ENCODE measurements around the gene MAST1.

MAST1 gene

DNA sequence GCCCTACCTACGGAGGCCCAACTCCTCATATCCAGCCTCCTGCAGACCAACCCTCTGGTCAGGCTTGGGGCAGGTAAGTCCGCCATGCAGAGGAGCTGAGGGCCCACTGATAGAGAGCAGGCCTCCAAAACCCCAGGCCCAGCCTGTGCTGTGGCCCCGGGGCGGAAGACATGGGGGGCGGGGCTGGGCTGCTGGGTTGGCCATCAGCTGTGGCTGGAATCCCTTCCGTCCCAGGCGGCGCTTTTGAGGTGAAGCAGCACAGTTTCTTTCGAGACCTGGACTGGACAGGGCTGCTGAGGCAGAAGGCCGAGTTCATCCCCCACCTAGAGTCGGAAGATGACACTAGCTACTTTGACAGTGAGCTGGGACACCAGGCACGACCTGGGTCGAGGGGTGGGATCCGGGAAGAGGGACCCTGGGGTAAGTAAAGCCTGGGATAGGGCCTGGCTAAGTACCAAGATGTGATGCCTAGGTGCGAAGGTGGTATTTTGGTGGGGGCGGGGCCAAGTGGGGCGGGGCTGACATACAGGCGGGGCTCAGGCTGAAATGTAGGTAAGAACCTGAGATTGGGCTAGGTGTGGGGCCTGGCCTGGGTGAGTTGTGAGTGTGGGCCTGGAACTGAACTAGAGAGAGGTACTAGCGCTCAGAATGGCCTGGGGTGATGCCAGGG is 27.6 kb downstream of the MAST1 start:
- H3K36me3 ChIP-seq (ENCODE audit: insufficient read depth, low read length): peaks cover 5% of the 10 kb centered on the region; the same call in 1 of the 2 replicates

GRCh38 chr19:12866416-12867119 is 28.3 kb downstream of the MAST1 start:
- H3K9ac ChIP-seq (ENCODE audit: low read depth, low read length): no peak overlapping the region
- no peaks in the 10 kb centered on the region for H3K9me3 ChIP-seq (ENCODE audit: insufficient read depth, low read depth, low read length)
- H3K4me3 ChIP-seq (ENCODE audit: low read length): peak overlapping the region; percentile 65; the same call in 1 of the 2 replicates
- peaks cover 7% of the 10 kb centered on the region for H3K4me1 ChIP-seq (ENCODE audit: insufficient read depth, low read length)
- no peak overlapping the region; the same call in 1 of the 2 replicates for H3K27ac ChIP-seq (ENCODE audit: low read depth, low read length)
- H3K27me3 ChIP-seq (ENCODE audit: insufficient read depth, low read length): no peaks in the 10 kb centered on the region
- H3K36me3 ChIP-seq (ENCODE audit: insufficient read depth, low read length): peaks cover 6% of the 10 kb centered on the region; the same call in 1 of the 2 replicates
- 89% methylated on average over 24 of the region's 29 CpGs for WGBS

More for the DNA sequence above, 27.6 kb downstream of the MAST1 start:
- WGBS: 69% methylated on average over 19 of the region's 19 CpGs
- H3K4me1 ChIP-seq (ENCODE audit: insufficient read depth, low read length): peaks cover 7% of the 10 kb centered on the region
- H3K27me3 ChIP-seq (ENCODE audit: insufficient read depth, low read length): no peaks in the 10 kb centered on the region
- no peak overlapping the region for H3K4me3 ChIP-seq (ENCODE audit: low read length)
- H3K27ac ChIP-seq (ENCODE audit: low read depth, low read length): no peak overlapping the region; the same call in 1 of the 2 replicates
- H3K9me3 ChIP-seq (ENCODE audit: insufficient read depth, low read depth, low read length): no peaks in the 10 kb centered on the region
- H3K9ac ChIP-seq (ENCODE audit: low read depth, low read length): no peak overlapping the region

DNA sequence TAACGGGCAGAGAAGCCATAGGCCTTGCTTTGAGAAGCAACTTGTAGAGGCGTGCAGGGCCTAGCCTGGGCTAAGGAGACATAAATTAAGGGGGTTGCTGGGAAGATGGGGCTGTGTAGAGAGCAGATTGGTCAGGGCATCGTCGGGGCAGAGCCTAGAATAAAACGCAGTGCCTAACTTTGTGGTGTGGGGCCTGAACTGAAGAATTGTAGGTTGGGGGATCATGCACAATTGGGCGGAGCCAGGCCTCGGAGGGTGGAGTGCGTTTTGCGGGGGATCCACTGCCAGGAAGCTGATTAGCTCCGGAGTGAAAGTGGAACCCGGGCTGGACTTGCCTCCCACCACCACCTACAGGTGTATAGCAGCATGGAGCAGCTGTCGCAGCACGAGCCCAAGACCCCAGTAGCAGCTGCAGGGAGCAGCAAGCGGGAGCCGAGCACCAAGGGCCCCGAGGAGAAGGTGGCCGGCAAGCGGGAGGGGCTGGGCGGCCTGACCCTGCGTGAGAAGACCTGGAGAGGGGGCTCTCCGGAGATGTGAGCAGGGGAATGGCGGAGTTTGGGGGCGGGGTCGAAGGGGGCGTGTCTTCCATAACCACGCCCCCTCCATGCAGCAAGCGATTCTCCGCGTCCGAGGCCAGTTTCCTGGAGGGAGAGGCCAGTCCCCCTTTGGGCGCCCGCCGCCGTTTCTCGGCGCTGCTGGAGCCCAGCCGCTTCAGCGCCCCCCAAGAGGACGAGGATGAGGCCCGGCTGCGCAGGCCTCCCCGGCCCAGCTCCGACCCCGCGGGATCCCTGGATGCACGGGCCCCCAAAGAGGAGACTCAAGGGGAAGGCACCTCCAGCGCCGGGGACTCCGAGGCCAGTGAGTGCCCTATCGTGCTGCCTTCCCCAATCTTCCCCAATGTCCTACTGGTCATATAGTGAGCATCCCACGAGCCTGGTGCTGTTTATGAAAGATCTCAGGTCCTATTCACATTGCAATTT is 29.1 kb downstream of the MAST1 start:
- no peaks in the 10 kb centered on the region for H3K27me3 ChIP-seq (ENCODE audit: insufficient read depth, low read length)
- WGBS: 10% methylated on average over 51 of the region's 51 CpGs
- H3K9ac ChIP-seq (ENCODE audit: low read depth, low read length): peak overlapping the region; percentile 56
- no peaks in the 10 kb centered on the region for H3K9me3 ChIP-seq (ENCODE audit: insufficient read depth, low read depth, low read length)
- peak overlapping the region; percentile 65 for H3K4me3 ChIP-seq (ENCODE audit: low read length)
- H3K27ac ChIP-seq (ENCODE audit: low read depth, low read length): peak overlapping the region; percentile 52; the same call in 1 of the 2 replicates
- peaks cover 7% of the 10 kb centered on the region for H3K4me1 ChIP-seq (ENCODE audit: insufficient read depth, low read length)
- H3K36me3 ChIP-seq (ENCODE audit: insufficient read depth, low read length): peaks cover 9% of the 10 kb centered on the region; the same call in 1 of the 2 replicates

GRCh38 chr19:12868540-12869112 is 30.3 kb downstream of the MAST1 start:
- Histone ChIP-seq H3K4me3 (ENCODE audit: low read length) (no peak overlapping the region), H3K36me3 (ENCODE audit: insufficient read depth, low read length) (peaks cover 11% of the 10 kb centered on the region; the same call in 1 of the 2 replicates), H3K9ac (ENCODE audit: low read depth, low read length) (no peak overlapping the region), H3K27ac (ENCODE audit: low read depth, low read length) (no peak overlapping the region), H3K9me3 (ENCODE audit: insufficient read depth, low read depth, low read length) (no peaks in the 10 kb centered on the region), H3K4me1 (ENCODE audit: insufficient read depth, low read length) (peaks cover 7% of the 10 kb centered on the region), H3K27me3 (ENCODE audit: insufficient read depth, low read length) (no peaks in the 10 kb centered on the region)
- WGBS: 94% methylated on average over 10 of the region's 10 CpGs

DNA sequence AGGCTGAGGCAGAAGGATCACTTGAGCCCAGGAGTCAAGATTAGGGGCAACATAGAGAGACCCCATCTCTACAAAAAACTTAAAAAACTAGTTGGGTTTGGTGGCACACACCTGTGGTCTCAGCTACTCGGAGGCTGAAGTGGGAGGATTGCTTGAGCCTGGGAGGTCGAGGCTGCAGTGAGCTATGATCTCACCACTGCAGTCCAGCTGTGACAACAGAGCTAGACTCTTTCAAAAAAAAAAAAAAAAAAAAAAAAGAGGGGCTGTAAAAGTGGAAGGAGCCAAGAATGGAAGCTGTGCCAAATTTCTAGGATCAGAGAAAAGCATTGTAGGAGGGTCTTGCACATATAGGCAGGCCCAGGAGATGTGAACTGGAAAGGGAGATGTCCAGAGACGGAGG is 33.4 kb downstream of the MAST1 start:
- Histone ChIP-seq H3K9me3 (ENCODE audit: insufficient read depth, low read depth, low read length) (no peaks in the 10 kb centered on the region), H3K4me3 (ENCODE audit: low read length) (no peak overlapping the region), H3K9ac (ENCODE audit: low read depth, low read length) (no peak overlapping the region), H3K27ac (ENCODE audit: low read depth, low read length) (no peak overlapping the region), H3K27me3 (ENCODE audit: insufficient read depth, low read length) (no peaks in the 10 kb centered on the region), H3K4me1 (ENCODE audit: insufficient read depth, low read length) (peaks cover 4% of the 10 kb centered on the region), H3K36me3 (ENCODE audit: insufficient read depth, low read length) (peaks cover 15% of the 10 kb centered on the region; the same call in 1 of the 2 replicates)
- WGBS: 85% methylated on average over 3 of the region's 3 CpGs

DNA sequence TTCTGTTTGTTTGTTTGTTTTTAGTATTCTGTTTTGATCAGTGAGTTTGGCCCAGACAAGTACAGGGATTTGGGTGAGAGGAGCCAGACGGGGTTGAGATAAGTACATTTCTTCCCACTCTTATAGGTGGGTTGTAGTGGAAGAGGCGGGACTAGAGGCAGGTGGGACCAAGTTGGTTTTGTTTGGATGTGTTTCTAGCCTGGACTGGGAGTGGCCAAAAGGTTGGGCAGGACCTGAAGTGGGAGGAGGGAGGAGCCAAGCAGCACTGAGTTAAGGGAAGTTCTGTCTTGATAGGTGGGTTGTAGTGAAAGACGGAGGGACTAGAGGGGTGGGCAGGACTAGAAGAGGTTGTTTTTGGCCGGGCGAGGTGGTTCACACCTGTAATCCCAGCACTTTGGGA is 33.9 kb downstream of the MAST1 start:
- Histone ChIP-seq H3K9me3 (ENCODE audit: insufficient read depth, low read depth, low read length) (no peaks in the 10 kb centered on the region), H3K27me3 (ENCODE audit: insufficient read depth, low read length) (no peaks in the 10 kb centered on the region), H3K36me3 (ENCODE audit: insufficient read depth, low read length) (peaks cover 15% of the 10 kb centered on the region; the same call in 1 of the 2 replicates), H3K27ac (ENCODE audit: low read depth, low read length) (no peak overlapping the region), H3K4me3 (ENCODE audit: low read length) (no peak overlapping the region), H3K9ac (ENCODE audit: low read depth, low read length) (no peak overlapping the region), H3K4me1 (ENCODE audit: insufficient read depth, low read length) (peaks cover under 1% of the 10 kb centered on the region; the same call in 1 of the 2 replicates)
- WGBS: 91% methylated on average over 5 of the region's 5 CpGs

DNA sequence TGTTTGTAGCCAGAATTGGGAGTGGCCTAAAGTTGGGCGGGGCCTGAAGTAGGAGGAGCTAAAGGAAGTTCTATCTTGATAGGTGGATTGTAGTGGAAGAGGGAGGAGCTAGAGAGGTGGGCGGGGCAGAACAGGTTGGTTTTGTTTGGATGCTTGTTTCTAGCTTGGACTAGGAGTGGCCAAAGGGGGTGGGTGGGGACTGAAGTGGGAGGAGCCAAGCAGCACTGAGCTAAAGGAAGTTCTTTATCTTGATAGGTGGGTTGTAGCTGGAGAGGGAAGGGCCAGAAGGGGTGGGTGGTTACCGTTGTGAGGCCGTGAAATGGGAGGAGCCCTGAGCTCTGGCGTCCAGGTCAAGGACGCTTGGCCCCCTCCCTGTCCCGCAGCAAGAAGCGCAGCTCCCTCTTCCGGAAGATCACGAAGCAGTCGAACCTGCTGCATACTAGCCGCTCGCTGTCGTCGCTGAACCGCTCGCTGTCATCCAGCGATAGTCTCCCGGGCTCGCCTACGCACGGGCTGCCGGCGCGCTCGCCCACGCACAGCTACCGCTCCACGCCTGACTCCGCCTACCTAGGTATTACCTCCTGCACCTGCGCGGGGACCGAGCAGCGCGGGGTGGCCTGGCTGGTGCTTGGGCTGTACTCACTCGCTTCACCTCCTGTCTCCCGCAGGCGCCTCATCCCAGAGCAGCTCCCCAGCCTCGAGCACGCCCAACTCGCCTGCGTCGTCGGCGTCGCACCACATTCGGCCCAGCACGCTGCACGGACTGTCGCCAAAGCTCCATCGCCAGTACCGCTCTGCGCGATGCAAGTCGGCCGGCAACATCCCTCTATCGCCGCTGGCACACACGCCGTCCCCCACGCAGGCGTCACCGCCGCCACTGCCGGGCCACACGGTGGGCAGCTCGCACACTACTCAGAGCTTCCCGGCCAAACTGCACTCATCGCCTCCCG is 34.9 kb downstream of the MAST1 start:
- no peaks in the 10 kb centered on the region for H3K4me1 ChIP-seq (ENCODE audit: insufficient read depth, low read length)
- whole genome bisulfite sequencing: 96% methylated on average over 70 of the region's 70 CpGs
- no peak overlapping the region for H3K4me3 ChIP-seq (ENCODE audit: low read length)

DNA sequence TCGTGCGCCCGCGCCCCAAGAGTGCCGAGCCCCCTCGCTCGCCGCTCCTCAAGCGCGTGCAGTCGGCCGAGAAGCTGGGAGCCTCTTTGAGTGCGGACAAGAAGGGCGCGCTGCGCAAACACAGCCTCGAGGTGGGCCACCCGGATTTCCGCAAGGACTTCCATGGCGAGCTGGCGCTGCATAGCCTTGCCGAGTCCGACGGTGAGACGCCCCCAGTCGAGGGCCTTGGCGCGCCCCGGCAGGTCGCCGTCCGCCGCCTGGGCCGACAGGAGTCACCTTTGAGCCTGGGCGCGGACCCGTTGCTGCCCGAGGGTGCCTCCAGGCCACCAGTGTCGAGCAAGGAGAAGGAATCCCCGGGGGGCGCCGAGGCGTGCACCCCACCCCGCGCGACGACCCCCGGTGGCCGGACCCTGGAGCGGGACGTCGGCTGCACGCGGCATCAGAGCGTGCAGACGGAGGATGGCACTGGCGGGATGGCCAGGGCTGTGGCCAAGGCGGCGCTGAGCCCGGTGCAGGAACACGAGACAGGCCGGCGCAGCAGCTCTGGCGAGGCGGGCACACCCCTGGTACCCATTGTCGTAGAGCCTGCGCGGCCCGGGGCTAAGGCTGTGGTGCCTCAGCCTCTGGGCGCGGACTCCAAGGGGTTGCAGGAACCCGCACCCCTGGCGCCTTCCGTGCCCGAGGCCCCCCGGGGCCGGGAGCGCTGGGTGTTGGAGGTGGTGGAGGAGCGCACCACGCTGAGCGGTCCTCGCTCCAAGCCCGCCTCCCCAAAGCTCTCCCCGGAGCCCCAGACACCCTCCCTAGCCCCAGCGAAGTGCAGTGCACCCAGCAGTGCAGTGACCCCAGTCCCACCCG is 35.8 kb downstream of the MAST1 start:
- Histone ChIP-seq H3K4me1 (ENCODE audit: insufficient read depth, low read length) (no peaks in the 10 kb centered on the region), H3K9ac (ENCODE audit: low read depth, low read length) (no peak overlapping the region), H3K36me3 (ENCODE audit: insufficient read depth, low read length) (peaks cover 22% of the 10 kb centered on the region; the same call in 1 of the 2 replicates), H3K4me3 (ENCODE audit: low read length) (no peak overlapping the region), H3K27ac (ENCODE audit: low read depth, low read length) (no peak overlapping the region), H3K27me3 (ENCODE audit: insufficient read depth, low read length) (no peaks in the 10 kb centered on the region), H3K9me3 (ENCODE audit: insufficient read depth, low read depth, low read length) (no peaks in the 10 kb centered on the region)
- WGBS: 96% methylated on average over 86 of the region's 86 CpGs

More for the DNA sequence above, 34.9 kb downstream of the MAST1 start:
- Histone ChIP-seq H3K27me3 (ENCODE audit: insufficient read depth, low read length) (no peaks in the 10 kb centered on the region), H3K27ac (ENCODE audit: low read depth, low read length) (no peak overlapping the region), H3K9ac (ENCODE audit: low read depth, low read length) (no peak overlapping the region), H3K9me3 (ENCODE audit: insufficient read depth, low read depth, low read length) (no peaks in the 10 kb centered on the region), H3K36me3 (ENCODE audit: insufficient read depth, low read length) (peaks cover 21% of the 10 kb centered on the region; the same call in 1 of the 2 replicates)

GRCh38 chr19:12875086-12875485 is 36.8 kb downstream of the MAST1 start:
- no peak overlapping the region for H3K9ac ChIP-seq (ENCODE audit: low read depth, low read length)
- no peaks in the 10 kb centered on the region for H3K4me1 ChIP-seq (ENCODE audit: insufficient read depth, low read length)
- no peak overlapping the region for H3K27ac ChIP-seq (ENCODE audit: low read depth, low read length)
- H3K9me3 ChIP-seq (ENCODE audit: insufficient read depth, low read depth, low read length): no peaks in the 10 kb centered on the region
- no peaks in the 10 kb centered on the region for H3K27me3 ChIP-seq (ENCODE audit: insufficient read depth, low read length)
- peaks cover 20% of the 10 kb centered on the region; the same call in 1 of the 2 replicates for H3K36me3 ChIP-seq (ENCODE audit: insufficient read depth, low read length)
- WGBS: 94% methylated on average over 6 of the region's 6 CpGs
- H3K4me3 ChIP-seq (ENCODE audit: low read length): no peak overlapping the region

Data from HUES64 (cell line).